K562 (cell line): ENCODE measurements around the gene AIG1. TPM values are rescaled to one million over a fixed set of nuclear protein-coding genes. Genes with fewer than 3 reads are reported as not detected.
A peak's percentile ranks its signal among the peaks of the same experiment; 100 is the strongest.

Experiments
- ATAC-seq: fragments of 200-7000 bp; cut with Tn5 transposase; 3 replicates; pipeline ENCODE4 v1.9.1; 2020; ENCODE audit warnings: moderate library complexity
- BruUV-seq: library from RNA; stranded (reverse); fragments of 400-500 nt; replicated peaks from 2 replicates; lab custom pipeline; 2021; lab: Mats Ljungman, UMichigan
- CTCF ChIA-PET: fragments of 300-600 bp; formaldehyde crosslinking; extraction: SDS; loops from one replicate; lab custom pipeline; 2021; ENCODE audit warnings: low intra/inter-chr PET ratio; lab: Yijun Ruan, JAX
- POLR2A ChIA-PET: fragments of 300-600, 350-650 bp; sonication (Branson Sonifier 250); formaldehyde crosslinking; extraction: SDS; loops from one replicate; lab custom pipeline; 2021; ENCODE audit warnings: antibody characterized with exemption, inconsistent platforms; lab: Yijun Ruan, JAX
- DNase-seq, 4 experiments: peaks; one replicate each; pipeline versions ENCODE4 v3.0.0 to v3.0.0-alpha.2; 2011 to 2018; ENCODE audit warnings: low spot score in 3 of 4, mixed read lengths in 3 of 4; ENCODE audit errors: extremely low read depth in 1 of 4
- FAIRE-seq: peaks from 2 replicates; lab custom pipeline; 2011; peaks lifted over from hg19 to GRCh38; lab: Jason Lieb, UNC
- H2AFZ ChIP-seq: 2 replicates; pipeline ENCODE4 v1.6.0; 2011; ENCODE audit warnings: low read depth, low read length, control low read depth, inconsistent platforms
- H3K27ac ChIP-seq: fragments of 200-600 bp; 3 replicates; pipeline ENCODE4 v1.8.0; 2011; ENCODE audit warnings: low read depth, mild to moderate bottlenecking, control low read depth, inconsistent platforms, low read length, moderate library complexity, mixed read lengths; ENCODE audit errors: extremely low read depth
- H3K27me3 ChIP-seq, 2 experiments: fragments of 300-600 bp in 1 of 2; 2 replicates in 1 of 2; 3 replicates in 1 of 2; pipeline versions ENCODE4 v1.6.0 to v1.8.0; 2011; ENCODE audit warnings: inconsistent platforms in 2 of 2, low read length in 2 of 2, mild to moderate bottlenecking in 1 of 2, mixed read lengths in 1 of 2, moderate library complexity in 1 of 2; ENCODE audit not compliant: control insufficient read depth in 2 of 2, insufficient read depth in 2 of 2
- H3K36me3 ChIP-seq: fragments of 300-600 bp; 3 replicates; pipeline ENCODE4 v1.8.0; 2011; ENCODE audit warnings: mild to moderate bottlenecking, low read length, inconsistent platforms; ENCODE audit not compliant: control insufficient read depth, insufficient read depth
- H3K4me1 ChIP-seq, 2 experiments: fragments of 200-600 bp in 1 of 2; replicated peaks in 1 of 2; 2 replicates in 1 of 2; 3 replicates in 1 of 2; pipeline versions ENCODE4 v1.5.1 to v1.8.0; 2011; ENCODE audit warnings: inconsistent platforms in 2 of 2, low read length in 2 of 2, mild to moderate bottlenecking in 1 of 2, mixed read lengths in 1 of 2, moderate library complexity in 1 of 2; ENCODE audit not compliant: control insufficient read depth in 2 of 2, insufficient read depth in 2 of 2
- H3K4me2 ChIP-seq: 2 replicates; pipeline ENCODE4 v1.6.1; 2011; ENCODE audit warnings: low read length, control low read depth, inconsistent platforms, mixed read lengths; ENCODE audit not compliant: insufficient read depth
- H3K4me3 ChIP-seq: fragments of 200-600 bp; sonication (generic), shearing (Covaris generic); 2 replicates; pipeline ENCODE4 v1.5.1; 2016; ENCODE audit warnings: control low read depth, inconsistent platforms
- H3K79me2 ChIP-seq: fragments of 200-600 bp; 3 replicates; pipeline ENCODE4 v1.8.0; 2011; ENCODE audit warnings: low read length, inconsistent platforms; ENCODE audit not compliant: control insufficient read depth, insufficient read depth
- H3K9ac ChIP-seq, 2 experiments: 2 replicates each; pipeline versions ENCODE4 v1.6.0 to v1.6.1; 2011; ENCODE audit warnings: low read depth in 2 of 2, low read length in 2 of 2, control low read depth in 1 of 2, inconsistent platforms in 1 of 2, mild to moderate bottlenecking in 1 of 2, mixed read lengths in 1 of 2; ENCODE audit not compliant: insufficient read depth in 1 of 2
- H3K9me1 ChIP-seq: one replicate; pipeline ENCODE4 v1.6.0; 2011; ENCODE audit warnings: inconsistent platforms, mild to moderate bottlenecking, low read length, moderate library complexity; ENCODE audit not compliant: control insufficient read depth, insufficient read depth
- H3K9me3 ChIP-seq: replicated peaks from 2 replicates; pipeline ENCODE4 v1.5.1; 2011; ENCODE audit warnings: low read depth, low read length, inconsistent platforms; ENCODE audit not compliant: control insufficient read depth, insufficient read depth
- H4K20me1 ChIP-seq: replicated peaks from 2 replicates; pipeline ENCODE4 v1.6.1; 2011; ENCODE audit warnings: low read length, inconsistent platforms, mixed read lengths; ENCODE audit not compliant: control insufficient read depth, insufficient read depth
- ADNP ChIP-seq: fragments of 200-800 bp; sonication (Bioruptor generic); IDR thresholded peaks from 2 replicates; pipeline ENCODE4 v1.6.1; 2016; ENCODE audit warnings: missing genetic modification characterization, missing compliant biosample characterization
- HNRNPK ChIP-seq: fragments of 200-400 bp; formaldehyde crosslinking; IDR thresholded peaks from one replicate; pipeline ENCODE4 v1.6.1; 2018; ENCODE audit warnings: mild to moderate bottlenecking, low read depth, low read length; ENCODE audit not compliant: poor library complexity, severe bottlenecking
- RUNX1 ChIP-seq: sonication (generic); IDR thresholded peaks from 2 replicates; pipeline ENCODE4 v1.6.1; 2016; ENCODE audit warnings: antibody characterized with exemption, low read depth
- SPI1 ChIP-seq: IDR thresholded peaks from 2 replicates; pipeline ENCODE4 v1.6.1; 2011; ENCODE audit warnings: low read depth, low read length, control low read depth, borderline replicate concordance
- STAT5A ChIP-seq: IDR thresholded peaks from 2 replicates; pipeline ENCODE4 v1.6.1; 2012; ENCODE audit warnings: low read length, inconsistent platforms, borderline replicate concordance
- ZNF436 ChIP-seq: fragments of 250-450, 450-650 bp; sonication (Bioruptor Pico); formaldehyde crosslinking; IDR thresholded peaks from 2 replicates; pipeline ENCODE4 v1.7.0; 2020; ENCODE audit warnings: mild to moderate bottlenecking
- WGBS: fragments of 100-300 bp; shearing (Covaris generic); methylation state at CpG from one replicate; pipeline ENCODE4 v1.1.6; 2016; ENCODE audit warnings: low coverage, mixed read lengths; ENCODE audit not compliant: insufficient coverage; ENCODE audit errors: missing lambda C conversion rate; 5-methylcytosine and 5-hydroxymethylcytosine counted together
- in situ Hi-C: fragments of 300-500 bp; cut with MboI; formaldehyde crosslinking; loops from 4 replicates; pipeline ENCODE4 v1.15.0; 2018; ENCODE audit warnings: inconsistent platforms, mixed read lengths
- intact Hi-C: fragments of 100-400 bp; cut with micrococcal nuclease; formaldehyde crosslinking; loops from 2 replicates; pipeline ENCODE4 v1.14.2; 2022
- polyA plus RNA-seq, 8 experiments: library from polyadenylated mRNA; depleted of rRNA in 4 of 8; stranded (reverse) in 5 of 8; unstranded in 3 of 8; fragments of >200 nt; fragmentation: Nextera tagmentation in 2 of 8; fragmentation: Illumina TruSeq in 1 of 8; extraction: Ambion mirVana in 2 of 8; extraction: Trizol in 1 of 8; gene quantifications; 2 replicates each; pipeline versions ENCODE4 v1.2.1 to v1.2.3, GENCODE V29; 2011 to 2014; ENCODE audit warnings: inconsistent platforms in 1 of 8, missing spikeins in 1 of 8
- total RNA-seq, 7 experiments: library from RNA; depleted of rRNA in 6 of 7; stranded (reverse); fragments of >200 nt in 6 of 7; fragmentation: Illumina TruSeq in 2 of 7; extraction: Trizol in 2 of 7; gene quantifications; 2 replicates each; pipeline versions ENCODE4 v1.2.1 to v1.2.3, GENCODE V29; 2011 to 2021; ENCODE audit warnings: low replicate concordance in 1 of 7
- TF ChIP-seq, protein P1 (sequence below), 2 experiments: IDR thresholded peaks in 1 of 2; conservative IDR thresholded peaks in 1 of 2; 2 replicates each; pipeline ENCODE4 v1.6.1; 2016; ENCODE audit warnings: low read depth in 2 of 2, mild to moderate bottlenecking in 1 of 2, missing compliant biosample characterization in 1 of 2, missing genetic modification characterization in 1 of 2, moderate library complexity in 1 of 2
- TF ChIP-seq, protein P2 (sequence below): fragments of 450-650 bp; formaldehyde crosslinking; IDR thresholded peaks from 2 replicates; pipeline ENCODE4 v1.4.0; 2022; ENCODE audit warnings: mild to moderate bottlenecking, moderate library complexity
- TF ChIP-seq, protein P3 (sequence below): fragments of 450-650 bp; formaldehyde crosslinking; IDR thresholded peaks from 2 replicates; pipeline ENCODE4 v1.4.0; 2020; ENCODE audit warnings: mild to moderate bottlenecking, mixed read lengths
- TF ChIP-seq, protein P4 (sequence below): fragments of 250-450 bp; sonication (Bioruptor Pico); IDR thresholded peaks from 2 replicates; pipeline ENCODE4 v1.5.0; 2021
- TF ChIP-seq, protein P5 (sequence below): fragments of 250-450 bp; sonication (Bioruptor Pico); IDR thresholded peaks from 2 replicates; pipeline ENCODE4 v1.5.0; 2020; ENCODE audit warnings: mild to moderate bottlenecking, borderline replicate concordance
- TF ChIP-seq, protein P6 (sequence below): fragments of 250-450 bp; sonication (Bioruptor Pico); IDR thresholded peaks from 2 replicates; pipeline ENCODE4 v1.8.0; 2022; ENCODE audit warnings: moderate library complexity, mild to moderate bottlenecking, inconsistent platforms

The AIG1 gene
- total and polyA plus RNA-seq, 9 of the 15 experiments (the other 6 are each of a cell fraction or from before 2014, with no cell fraction given): 74.8 to 333 (median 127) TPM

DNA sequence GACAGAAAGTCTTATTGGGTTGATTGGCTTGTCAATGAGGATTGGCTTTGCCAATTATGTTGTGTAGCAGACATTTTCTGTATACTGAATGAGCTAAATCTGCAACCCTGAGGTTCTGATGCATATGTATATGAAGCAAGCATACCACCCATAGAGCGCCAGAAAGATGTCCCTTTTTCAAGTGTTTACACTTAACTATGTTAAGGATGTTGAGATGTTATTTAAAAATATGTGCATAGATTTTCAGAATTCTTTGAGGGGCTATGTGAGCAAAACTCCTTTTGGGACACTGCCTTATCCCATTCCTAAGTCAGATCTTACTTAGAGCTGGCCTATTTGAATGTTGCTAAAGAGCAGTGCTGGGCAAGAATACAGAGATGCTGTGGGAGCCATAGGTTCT, 1.9 kb downstream of the AIG1 start:
- in situ Hi-C loops (no loop called here), intact Hi-C loops (loop anchor here (5.0 kb wide), 1 partner anchor 120 kb away; no protein-coding TSS in a partner anchor)
- Histone ChIP-seq H3K4me1 (peaks cover 9 to 40% of the 10 kb centered on the region in 2 experiments; a peak in 4 of 5 replicates), H4K20me1 (no peaks in the 10 kb centered on the region), H3K9me3 (peaks cover 8% of the 10 kb centered on the region), H3K4me3 (peak overlapping the region; percentile 59; the same call in 1 of the 2 replicates), H3K36me3 (peaks cover 9% of the 10 kb centered on the region; the same call in 2 of the 3 replicates), H2AFZ (no peak overlapping the region), H3K79me2 (peaks cover 50% of the 10 kb centered on the region), H3K27ac (peak overlapping the region; percentile 79; the same call in 2 of the 3 replicates), H3K9ac (0 out of 4 replicates have a peak overlapping the region, but pooled peaks of 1 of the 2 experiments have one; percentile 61), H3K4me2 (peak overlapping the region; percentile 91), H3K27me3 (no peaks in the 10 kb centered on the region), H3K9me1 (no peaks in the 10 kb centered on the region)
- BruUV-seq: no TSS peak
- no peak for ATAC-seq
- CTCF ChIA-PET: no interaction called here
- no peak for FAIRE-seq
- no peak for DNase-seq
- 92% methylated on average over 1 of the region's 1 CpG for whole genome bisulfite sequencing
- POLR2A ChIA-PET: no interaction called here
- TF ChIP-seq, protein P1, sequence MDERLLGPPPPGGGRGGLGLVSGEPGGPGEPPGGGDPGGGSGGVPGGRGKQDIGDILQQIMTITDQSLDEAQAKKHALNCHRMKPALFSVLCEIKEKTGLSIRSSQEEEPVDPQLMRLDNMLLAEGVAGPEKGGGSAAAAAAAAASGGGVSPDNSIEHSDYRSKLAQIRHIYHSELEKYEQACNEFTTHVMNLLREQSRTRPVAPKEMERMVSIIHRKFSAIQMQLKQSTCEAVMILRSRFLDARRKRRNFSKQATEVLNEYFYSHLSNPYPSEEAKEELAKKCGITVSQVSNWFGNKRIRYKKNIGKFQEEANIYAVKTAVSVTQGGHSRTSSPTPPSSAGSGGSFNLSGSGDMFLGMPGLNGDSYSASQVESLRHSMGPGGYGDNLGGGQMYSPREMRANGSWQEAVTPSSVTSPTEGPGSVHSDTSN (CRISPR knock-in tag; IDR thresholded peaks at IDR 0.05; ENCODE audit: low read depth): no peak
- TF ChIP-seq, protein P1 (tag; conservative IDR thresholded peaks at IDR 0.05; ENCODE audit: low read depth): no peak
- TF ChIP-seq, protein P2, sequence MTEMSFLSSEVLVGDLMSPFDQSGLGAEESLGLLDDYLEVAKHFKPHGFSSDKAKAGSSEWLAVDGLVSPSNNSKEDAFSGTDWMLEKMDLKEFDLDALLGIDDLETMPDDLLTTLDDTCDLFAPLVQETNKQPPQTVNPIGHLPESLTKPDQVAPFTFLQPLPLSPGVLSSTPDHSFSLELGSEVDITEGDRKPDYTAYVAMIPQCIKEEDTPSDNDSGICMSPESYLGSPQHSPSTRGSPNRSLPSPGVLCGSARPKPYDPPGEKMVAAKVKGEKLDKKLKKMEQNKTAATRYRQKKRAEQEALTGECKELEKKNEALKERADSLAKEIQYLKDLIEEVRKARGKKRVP (CRISPR knock-in tag): no peak
- TF ChIP-seq, protein P3, sequence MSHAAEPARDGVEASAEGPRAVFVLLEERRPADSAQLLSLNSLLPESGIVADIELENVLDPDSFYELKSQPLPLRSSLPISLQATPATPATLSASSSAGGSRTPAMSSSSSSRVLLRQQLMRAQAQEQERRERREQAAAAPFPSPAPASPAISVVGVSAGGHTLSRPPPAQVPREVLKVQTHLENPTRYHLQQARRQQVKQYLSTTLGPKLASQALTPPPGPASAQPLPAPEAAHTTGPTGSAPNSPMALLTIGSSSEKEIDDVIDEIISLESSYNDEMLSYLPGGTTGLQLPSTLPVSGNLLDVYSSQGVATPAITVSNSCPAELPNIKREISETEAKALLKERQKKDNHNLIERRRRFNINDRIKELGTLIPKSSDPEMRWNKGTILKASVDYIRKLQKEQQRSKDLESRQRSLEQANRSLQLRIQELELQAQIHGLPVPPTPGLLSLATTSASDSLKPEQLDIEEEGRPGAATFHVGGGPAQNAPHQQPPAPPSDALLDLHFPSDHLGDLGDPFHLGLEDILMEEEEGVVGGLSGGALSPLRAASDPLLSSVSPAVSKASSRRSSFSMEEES (CRISPR knock-in tag): no peak
- TF ChIP-seq ZNF436 (CRISPR knock-in tag) (no peak), ADNP (no peak), SPI1 (no peak), RUNX1 (no peak), STAT5A (no peak), HNRNPK (no peak)
- TF ChIP-seq, protein P4, sequence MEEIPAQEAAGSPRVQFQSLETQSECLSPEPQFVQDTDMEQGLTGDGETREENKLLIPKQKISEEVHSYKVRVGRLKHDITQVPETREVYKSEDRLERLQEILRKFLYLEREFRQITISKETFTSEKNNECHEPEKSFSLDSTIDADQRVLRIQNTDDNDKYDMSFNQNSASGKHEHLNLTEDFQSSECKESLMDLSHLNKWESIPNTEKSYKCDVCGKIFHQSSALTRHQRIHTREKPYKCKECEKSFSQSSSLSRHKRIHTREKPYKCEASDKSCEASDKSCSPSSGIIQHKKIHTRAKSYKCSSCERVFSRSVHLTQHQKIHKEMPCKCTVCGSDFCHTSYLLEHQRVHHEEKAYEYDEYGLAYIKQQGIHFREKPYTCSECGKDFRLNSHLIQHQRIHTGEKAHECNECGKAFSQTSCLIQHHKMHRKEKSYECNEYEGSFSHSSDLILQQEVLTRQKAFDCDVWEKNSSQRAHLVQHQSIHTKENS (CRISPR knock-in tag): no peak
- TF ChIP-seq, protein P5, sequence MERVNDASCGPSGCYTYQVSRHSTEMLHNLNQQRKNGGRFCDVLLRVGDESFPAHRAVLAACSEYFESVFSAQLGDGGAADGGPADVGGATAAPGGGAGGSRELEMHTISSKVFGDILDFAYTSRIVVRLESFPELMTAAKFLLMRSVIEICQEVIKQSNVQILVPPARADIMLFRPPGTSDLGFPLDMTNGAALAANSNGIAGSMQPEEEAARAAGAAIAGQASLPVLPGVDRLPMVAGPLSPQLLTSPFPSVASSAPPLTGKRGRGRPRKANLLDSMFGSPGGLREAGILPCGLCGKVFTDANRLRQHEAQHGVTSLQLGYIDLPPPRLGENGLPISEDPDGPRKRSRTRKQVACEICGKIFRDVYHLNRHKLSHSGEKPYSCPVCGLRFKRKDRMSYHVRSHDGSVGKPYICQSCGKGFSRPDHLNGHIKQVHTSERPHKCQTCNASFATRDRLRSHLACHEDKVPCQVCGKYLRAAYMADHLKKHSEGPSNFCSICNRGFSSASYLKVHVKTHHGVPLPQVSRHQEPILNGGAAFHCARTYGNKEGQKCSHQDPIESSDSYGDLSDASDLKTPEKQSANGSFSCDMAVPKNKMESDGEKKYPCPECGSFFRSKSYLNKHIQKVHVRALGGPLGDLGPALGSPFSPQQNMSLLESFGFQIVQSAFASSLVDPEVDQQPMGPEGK (CRISPR knock-in tag): no peak
- TF ChIP-seq, protein P6, sequence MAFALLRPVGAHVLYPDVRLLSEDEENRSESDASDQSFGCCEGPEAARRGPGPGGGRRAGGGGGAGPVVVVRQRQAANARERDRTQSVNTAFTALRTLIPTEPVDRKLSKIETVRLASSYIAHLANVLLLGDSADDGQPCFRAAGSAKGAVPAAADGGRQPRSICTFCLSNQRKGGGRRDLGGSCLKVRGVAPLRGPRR (CRISPR knock-in tag): no peak
